ENCODE data around the gene C22orf31.

Gene C22orf31

GRCh38 chr22:29081517-29082236, 20.0 kb upstream of the C22orf31 start:
- DNase-seq (ENCODE audit: low read depth in 2 of 2, low spot score in 1 of 2) = no peak

- DNase-seq (ENCODE audit: low read depth in 2 of 2, low spot score in 1 of 2) = no peak
These were observed 18.7 kb upstream of the C22orf31 start for GRCh38 chr22:29080106-29080975.

- no peak for DNase-seq (ENCODE audit: low read depth in 2 of 2, low spot score in 1 of 2)
These were observed 17.7 kb upstream of the C22orf31 start for GRCh38 chr22:29079218-29079901.

- DNase-seq (ENCODE audit: low read depth in 2 of 2, low spot score in 1 of 2) = no peak
These were observed 17.2 kb upstream of the C22orf31 start for GRCh38 chr22:29078869-29079207.

- DNase-seq (ENCODE audit: low read depth in 2 of 2, low spot score in 1 of 2) = no peak
These were observed 16.6 kb upstream of the C22orf31 start for GRCh38 chr22:29078036-29078868.

- no peak for DNase-seq (ENCODE audit: low read depth in 2 of 2, low spot score in 1 of 2)
These were observed 12.7 kb upstream of the C22orf31 start for GRCh38 chr22:29074276-29074772.

- no peak for DNase-seq (ENCODE audit: low read depth in 2 of 2, low spot score in 1 of 2)
These were observed 12.1 kb upstream of the C22orf31 start for GRCh38 chr22:29073618-29074275.

GRCh38 chr22:29072979-29073617, 11.5 kb upstream of the C22orf31 start, which contains the start of gene KREMEN1:
TSS of gene KREMEN1 (plus strand) at chr22:29073035. CDS start at chr22:29073131, 96 bp downstream.
- no peak for DNase-seq (ENCODE audit: low read depth in 2 of 2, low spot score in 1 of 2)

- DNase-seq (ENCODE audit: low read depth in 2 of 2, low spot score in 1 of 2) = peak; percentile 49 to 58
These were observed 10.8 kb upstream of the C22orf31 start for GRCh38 chr22:29072193-29072978.

- no peak for DNase-seq (ENCODE audit: low read depth in 2 of 2, low spot score in 1 of 2)
These were observed 9.8 kb upstream of the C22orf31 start for GRCh38 chr22:29071261-29072045.

- no peak for DNase-seq (ENCODE audit: low read depth in 2 of 2, low spot score in 1 of 2)
These were observed 8.9 kb upstream of the C22orf31 start for GRCh38 chr22:29070490-29070889.

- no peak for DNase-seq (ENCODE audit: low read depth in 2 of 2, low spot score in 1 of 2)
These were observed 7.8 kb upstream of the C22orf31 start for GRCh38 chr22:29069463-29069862.

- DNase-seq (ENCODE audit: low read depth in 2 of 2, low spot score in 1 of 2) = no peak
These were observed 4.0 kb upstream of the C22orf31 start for GRCh38 chr22:29065468-29066190.

GRCh38 chr22:29062286-29062821, 723 bp upstream of the C22orf31 start:
- DNase-seq (ENCODE audit: low read depth in 2 of 2, low spot score in 1 of 2) = no peak

GRCh38 chr22:29060931-29061330, 700 bp downstream of the C22orf31 start:
- no peak for DNase-seq (ENCODE audit: low read depth in 2 of 2, low spot score in 1 of 2)

- no peak for DNase-seq (ENCODE audit: low read depth in 2 of 2, low spot score in 1 of 2)
These were observed 1.3 kb downstream of the C22orf31 start for GRCh38 chr22:29060251-29060869.

GRCh38 chr22:29056472-29056871, 5.2 kb downstream of the C22orf31 start:
- no peak for DNase-seq (ENCODE audit: low read depth in 2 of 2, low spot score in 1 of 2)

Measured in stimulated activated CD8-positive, alpha-beta memory T cell treated with anti-CD3 and anti-CD28 coated beads, Interleukin-4, amount 100 ng/mL, for 1 hour (primary cell).